Coronary artery (tissue), 2 donors: ENCODE data around the gene FGL2.

Experiments
- DNase-seq: peaks from one replicate; pipeline ENCODE4 v3.0.0-alpha.2; 2017; ENCODE audit warnings: low spot score
- H3K27ac ChIP-seq, 2 donors: fragments of 200-600 bp; sonication (generic); one replicate each; pipeline ENCODE4 v1.5.1; 2016 to 2019
- H3K4me3 ChIP-seq: fragments of 200-600 bp; sonication (generic); 2 replicates; pipeline ENCODE4 v1.5.1; 2016; ENCODE audit warnings: mild to moderate bottlenecking, moderate library complexity
- CTCF ChIP-seq: fragments of 200-600 bp; sonication (generic); IDR thresholded peaks from one replicate; pipeline ENCODE4 v1.5.1; 2019; ENCODE audit warnings: antibody characterized with exemption

The FGL2 gene

GRCh38 chr7:77209479-77210139 is 10.0 kb upstream of the FGL2 start:
- DNase-seq, result no peak
- no peak overlapping the region for H3K27ac ChIP-seq
- TF ChIP-seq CTCF, result no peak
- no peak overlapping the region for H3K4me3 ChIP-seq

GRCh38 chr7:77208416-77208815 is 8.8 kb upstream of the FGL2 start:
- no peak for DNase-seq
- TF ChIP-seq CTCF, result no peak
- H3K4me3 ChIP-seq, result no peak overlapping the region
- no peak overlapping the region for H3K27ac ChIP-seq

DNA sequence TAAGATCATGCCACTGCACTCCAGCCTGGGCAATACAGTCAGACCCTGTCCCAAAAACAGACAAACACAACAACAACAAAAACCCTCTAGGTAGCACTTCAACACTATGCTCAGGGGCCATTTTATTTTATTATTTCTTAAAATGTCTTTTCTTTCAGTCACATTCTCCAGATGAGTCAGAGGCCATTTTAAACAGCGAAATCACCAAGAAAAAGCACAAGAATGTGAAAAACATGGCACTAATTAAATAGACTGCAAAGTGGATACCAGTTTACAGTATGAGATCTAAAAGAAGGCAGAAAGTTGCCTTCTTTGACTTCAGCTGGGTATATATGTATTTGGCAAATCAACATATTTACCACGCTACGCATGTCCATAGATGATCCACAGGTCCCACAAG is 6.1 kb upstream of the FGL2 start:
- H3K4me3 ChIP-seq, result no peak overlapping the region
- TF ChIP-seq CTCF, result no peak
- H3K27ac ChIP-seq, result no peak overlapping the region
- no peak for DNase-seq

DNA sequence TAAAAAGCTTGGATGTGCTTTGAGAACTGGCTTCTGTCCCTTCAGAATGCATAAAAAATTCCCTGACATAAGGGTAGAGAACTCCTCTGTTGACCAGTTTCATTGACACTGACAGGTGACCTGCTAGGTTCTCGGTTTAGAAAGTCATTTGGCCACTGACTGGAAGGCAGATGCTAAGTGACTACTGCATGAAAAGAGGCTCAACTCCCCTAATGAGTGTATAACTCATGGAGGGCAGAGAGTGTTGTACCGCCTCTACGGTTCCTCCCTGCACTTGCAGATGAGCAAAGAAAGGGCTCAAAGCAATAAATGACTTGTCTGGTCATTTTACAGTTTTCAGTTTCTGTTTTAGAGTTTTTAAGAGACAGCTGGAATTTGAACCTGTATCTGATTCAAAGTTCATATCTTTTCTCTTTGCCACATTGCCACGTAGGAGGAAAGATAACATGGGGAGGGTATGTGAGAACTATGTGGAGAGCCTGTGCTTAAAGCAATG is 2.9 kb upstream of the FGL2 start:
- TF ChIP-seq CTCF, result no peak
- no peak for DNase-seq
- Histone ChIP-seq H3K4me3 (no peak overlapping the region), H3K27ac (no peak overlapping the region)

DNA sequence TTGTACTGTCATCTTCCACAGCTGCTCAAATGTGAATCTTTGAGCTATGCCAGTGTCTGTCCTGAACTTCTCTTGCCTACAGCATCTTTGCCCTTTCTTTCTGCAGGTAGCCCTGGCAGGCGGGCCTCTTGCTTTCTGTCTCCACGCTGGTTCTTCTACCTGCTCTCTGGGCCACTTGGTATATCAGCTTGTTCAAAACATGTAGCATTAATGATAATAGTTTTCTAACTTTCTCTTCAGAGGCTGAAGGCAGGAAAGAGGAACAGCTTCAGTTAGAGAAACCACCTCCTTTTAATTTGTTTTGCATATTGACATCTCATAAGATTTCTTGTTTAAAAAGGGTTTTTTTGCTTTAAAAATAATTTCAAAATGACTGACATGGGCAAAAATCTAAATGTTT is 923 bp upstream of the FGL2 start:
- Histone ChIP-seq H3K27ac (no peak overlapping the region), H3K4me3 (peak overlapping the region; percentile 73)
- DNase-seq, result no peak
- TF ChIP-seq CTCF, result no peak

GRCh38 chr7:77197141-77197540 is 2.5 kb downstream of the FGL2 start:
- TF ChIP-seq CTCF, result no peak
- no peak for DNase-seq
- peak overlapping the region; percentile 73 for H3K4me3 ChIP-seq
- H3K27ac ChIP-seq, result no peak overlapping the region

DNA sequence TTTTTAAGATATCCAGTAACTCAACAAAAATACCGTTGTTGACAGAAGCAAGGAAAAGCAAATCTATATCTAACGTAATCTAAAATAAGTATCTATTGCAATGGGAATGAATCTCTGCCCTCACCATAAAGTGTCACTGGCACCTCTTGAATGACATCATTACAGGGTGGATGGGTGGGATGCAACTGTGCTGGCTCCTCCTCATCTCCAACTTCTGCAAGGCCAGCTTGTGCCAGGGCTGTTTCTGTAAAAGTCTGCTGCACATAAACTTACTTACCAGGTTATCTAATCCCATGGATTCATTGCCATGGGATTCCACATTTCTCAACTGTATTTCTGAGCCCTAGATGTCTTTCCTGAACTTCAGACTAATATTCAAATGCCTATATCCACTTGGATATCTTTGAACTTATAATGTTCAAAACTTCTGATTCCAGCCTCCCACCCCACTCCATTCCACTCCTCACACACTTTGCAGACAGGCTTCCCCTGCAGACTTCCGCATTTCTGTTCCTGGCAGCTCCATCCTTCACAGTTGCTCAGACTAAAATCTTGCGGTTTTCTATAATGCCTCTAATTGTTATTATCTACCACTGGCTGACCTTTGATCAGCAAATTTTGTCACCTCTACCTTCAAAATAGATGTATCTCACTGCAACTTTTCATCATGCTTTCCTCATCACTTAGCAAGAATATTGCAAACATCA is 10.7 kb downstream of the FGL2 start:
- no peak overlapping the region for H3K27ac ChIP-seq
- DNase-seq, result no peak
- no peak for TF ChIP-seq CTCF
- no peak overlapping the region for H3K4me3 ChIP-seq
